Raji (cell line): ENCODE results near the gene CLCN6.

ENCODE experiments used
- POLR2A ChIP-seq: IDR thresholded peaks from 2 replicates; pipeline ENCODE4 v1.6.1; 2011; ENCODE audit warnings: low read depth, low read length, control low read depth; ENCODE audit not compliant: insufficient read depth

Gene CLCN6

DNA sequence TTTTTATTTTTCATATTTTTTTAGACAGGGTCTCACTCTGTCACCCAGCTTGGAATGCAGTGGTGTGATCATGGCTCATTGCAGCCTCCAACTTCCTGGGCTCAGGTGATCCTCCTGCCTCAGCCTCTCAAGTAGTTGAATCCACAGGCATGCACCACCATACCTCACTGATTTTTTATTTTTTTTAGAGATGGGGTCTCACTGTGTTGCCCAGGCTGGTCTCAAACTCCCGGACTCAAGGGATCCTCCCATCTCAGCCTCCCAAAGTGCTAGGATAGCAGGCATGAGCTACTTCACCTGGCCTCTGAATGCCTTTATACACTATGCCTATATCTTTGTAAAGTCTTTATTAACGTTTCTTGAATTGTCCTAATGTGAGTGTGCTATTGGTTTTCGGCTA lies 63.1 kb downstream of the CLCN6 start:
- TF ChIP-seq POLR2A: no peak

DNA sequence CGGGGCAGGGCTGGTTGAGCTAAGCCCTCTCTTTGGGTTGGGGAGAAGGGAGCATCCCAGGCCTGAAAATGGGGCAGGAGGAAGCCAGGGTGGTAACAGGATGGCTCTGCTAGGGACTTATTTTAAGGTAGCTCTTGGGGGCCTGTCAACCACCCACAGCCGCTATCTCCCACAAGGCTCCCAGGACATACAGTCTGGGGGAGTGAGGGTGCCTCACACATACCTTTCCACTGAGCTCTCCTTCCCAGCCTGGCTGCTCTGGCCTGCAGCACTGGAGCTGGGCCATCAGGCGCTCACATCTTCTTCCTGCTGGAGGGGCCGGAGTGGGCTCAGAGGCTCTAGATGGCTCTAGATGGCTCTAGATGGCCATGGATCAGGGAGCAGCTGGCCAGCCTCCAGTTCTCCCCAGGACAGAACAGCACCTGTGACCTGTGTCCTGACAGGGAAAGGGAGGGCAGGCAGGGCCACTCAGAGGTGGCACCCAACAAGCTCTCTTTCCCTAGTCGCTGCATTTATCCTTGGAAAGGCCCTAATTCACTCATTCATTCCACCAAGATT lies 63.7 kb downstream of the CLCN6 start:
- no peak for TF ChIP-seq POLR2A

DNA sequence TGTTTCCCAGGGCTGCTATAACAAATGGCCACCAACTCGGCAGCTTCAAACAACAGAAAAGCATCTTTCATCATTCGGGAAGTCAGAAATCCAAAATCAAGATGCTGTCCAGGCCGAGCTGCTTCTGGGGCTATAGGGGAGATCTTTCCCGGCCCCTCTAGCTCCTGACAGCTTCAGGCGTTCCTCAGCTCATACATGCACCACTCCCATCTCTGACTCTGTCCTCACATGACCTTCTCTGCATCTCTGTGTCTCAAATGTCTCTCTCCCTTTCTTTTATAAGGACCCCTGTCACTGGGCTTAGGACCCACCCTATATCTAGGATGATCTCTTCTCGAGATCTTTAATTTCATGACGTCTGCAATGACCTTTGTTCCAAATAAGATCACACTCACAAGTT lies 66.6 kb downstream of the CLCN6 start:
- TF ChIP-seq POLR2A: no peak

DNA sequence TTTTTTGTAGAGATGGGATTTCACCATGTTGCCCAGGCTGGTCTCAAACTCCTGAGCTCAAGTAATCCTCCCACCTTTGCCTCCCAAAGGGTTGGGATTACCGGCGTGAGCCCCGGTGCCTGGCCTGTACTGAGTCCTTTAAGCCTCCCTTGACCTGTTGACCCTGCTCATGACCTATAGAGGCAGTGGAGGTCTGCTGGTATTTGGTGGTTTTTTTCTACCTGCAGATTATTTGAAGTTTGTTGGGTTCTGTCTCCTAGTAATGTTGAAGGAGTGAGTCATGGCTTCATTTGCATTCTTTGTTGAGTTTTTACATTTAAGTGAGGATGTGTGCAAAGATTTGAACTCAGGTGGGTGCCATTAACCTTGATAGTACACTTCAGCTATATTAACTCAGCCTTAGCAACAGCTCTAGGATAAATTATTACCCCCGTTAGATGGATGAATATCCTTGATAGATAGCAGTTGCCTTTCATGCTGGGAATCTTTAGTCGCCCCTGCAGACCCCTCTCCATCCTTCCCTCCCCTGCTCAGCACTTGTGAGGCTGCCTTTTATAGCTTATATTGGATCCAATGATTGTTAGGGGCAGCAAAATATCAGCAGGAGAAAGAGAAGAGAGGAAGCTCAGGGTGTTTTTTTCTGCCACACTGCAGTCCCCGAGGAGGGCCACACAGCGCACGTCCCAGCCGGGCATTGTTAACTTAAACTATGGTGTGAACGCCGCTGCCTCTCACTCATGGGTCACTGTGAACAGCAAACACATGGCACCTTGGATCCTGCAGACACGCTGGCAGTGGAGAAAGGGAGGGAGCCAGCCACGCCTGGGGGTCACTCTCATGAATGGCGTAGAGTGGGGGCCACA lies 67.6 kb downstream of the CLCN6 start:
- TF ChIP-seq POLR2A: no peak

DNA sequence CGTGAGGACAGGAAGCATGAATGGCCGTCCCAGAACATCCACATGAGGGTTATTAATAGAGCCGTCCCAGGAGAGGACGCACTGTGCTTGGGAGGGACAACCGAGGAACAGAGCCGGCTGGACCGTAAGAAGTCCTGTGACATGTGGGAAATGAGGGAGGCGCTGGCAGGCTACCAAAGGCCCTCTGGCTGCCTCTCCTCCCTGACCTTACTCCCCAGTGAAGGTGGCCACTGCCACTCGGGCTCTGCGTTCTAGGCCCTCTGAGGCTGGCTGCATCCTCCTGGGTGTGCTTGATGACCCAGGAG lies 68.2 kb downstream of the CLCN6 start:
- TF ChIP-seq POLR2A: no peak

DNA sequence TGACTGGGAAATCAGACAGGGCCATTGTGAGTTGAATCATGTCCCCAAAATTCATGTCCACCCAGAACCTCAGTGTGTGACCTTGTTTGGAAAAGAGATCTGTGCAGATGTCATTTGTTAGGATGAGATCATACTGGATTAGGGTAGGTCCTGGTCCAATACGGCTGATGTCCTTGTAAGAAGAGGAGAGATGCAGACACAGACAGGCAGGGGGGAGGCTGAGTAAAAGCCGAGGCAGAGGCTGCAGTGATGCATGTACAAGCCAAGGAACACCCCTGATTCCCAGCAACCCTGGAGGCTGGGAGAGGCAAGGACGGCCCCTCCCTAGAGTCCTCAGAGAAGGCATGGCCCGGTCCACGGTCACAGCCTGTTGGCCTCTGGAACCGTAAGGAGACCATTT lies 68.6 kb downstream of the CLCN6 start:
- no peak for TF ChIP-seq POLR2A

DNA sequence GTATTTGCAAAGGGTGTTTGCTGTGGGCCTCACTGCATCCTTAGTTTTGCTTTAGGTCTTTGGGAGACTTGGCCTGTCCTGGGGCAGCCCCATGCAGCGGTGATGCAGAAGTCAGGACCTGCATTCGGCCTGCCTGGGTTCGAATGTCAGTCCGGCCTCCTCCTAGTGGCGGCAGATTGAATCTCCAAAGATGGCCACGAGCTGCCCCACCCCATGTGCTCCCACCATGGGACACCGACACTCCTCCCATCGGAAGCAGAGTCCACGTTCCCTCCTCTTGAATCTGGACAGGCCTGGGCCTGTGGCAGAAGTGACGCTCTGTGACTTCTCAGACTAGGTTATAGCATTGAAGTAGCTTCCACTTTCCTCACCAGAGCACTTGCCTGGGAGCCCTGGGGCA lies 69.1 kb downstream of the CLCN6 start:
- no peak for TF ChIP-seq POLR2A

DNA sequence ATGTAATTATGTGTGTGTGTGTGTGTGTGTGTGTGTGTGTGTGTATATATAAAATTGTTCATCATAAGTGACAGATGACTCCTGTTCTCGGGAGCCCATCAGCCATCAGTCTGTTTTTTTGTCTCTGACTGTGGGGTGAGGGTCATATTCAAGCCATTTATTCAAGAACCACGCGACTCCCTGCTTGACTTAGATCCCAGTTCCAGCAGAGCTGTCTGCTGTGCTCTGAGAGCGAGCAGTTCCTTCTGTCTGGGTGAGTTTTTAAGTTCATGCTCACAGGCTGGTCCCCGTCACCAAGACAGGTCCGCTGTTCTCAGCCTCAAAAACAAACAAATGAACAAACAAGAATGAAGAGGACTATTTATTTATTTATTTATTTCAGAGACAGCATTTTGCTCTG lies 71.1 kb downstream of the CLCN6 start:
- no peak for TF ChIP-seq POLR2A

DNA sequence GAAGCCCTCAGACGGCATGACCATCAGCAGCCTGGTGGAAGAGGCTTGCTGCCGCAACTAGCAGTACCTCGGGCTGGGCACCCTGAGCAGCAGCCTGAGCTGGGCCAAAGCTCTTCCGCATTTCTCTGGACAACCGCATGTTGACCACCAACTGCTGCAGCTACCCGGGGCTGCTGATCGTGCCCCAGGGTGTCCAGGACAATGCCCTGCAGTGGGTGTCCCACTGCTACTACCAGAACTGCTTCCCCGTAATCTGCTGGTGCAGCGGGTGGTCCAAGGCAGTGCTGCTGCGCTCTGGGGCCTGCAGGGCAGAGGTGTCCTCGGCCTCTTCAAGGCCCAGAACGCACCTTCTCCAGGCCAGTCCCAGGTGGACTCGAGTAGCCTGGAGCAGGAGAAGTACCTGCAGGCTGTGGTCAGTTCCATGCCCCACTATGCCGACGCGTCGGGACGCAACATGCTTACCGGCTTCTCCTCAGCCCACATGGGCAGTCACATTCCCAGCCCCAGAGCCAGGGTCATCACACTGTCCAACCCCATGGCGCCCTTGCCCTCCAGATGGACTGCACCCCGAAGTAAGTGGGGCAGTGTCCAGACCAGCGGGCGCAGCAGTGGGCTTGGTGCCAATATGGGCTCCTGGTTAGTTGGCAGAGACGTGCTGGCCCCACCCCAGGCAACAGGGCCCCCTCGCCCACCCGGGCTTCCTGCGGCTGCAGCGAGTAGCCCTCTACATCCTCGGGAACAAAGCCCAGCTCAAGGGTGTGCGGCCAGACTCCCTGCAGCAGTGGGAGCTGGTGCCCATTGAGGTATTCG lies 72.3 kb downstream of the CLCN6 start:
- no peak for TF ChIP-seq POLR2A

DNA sequence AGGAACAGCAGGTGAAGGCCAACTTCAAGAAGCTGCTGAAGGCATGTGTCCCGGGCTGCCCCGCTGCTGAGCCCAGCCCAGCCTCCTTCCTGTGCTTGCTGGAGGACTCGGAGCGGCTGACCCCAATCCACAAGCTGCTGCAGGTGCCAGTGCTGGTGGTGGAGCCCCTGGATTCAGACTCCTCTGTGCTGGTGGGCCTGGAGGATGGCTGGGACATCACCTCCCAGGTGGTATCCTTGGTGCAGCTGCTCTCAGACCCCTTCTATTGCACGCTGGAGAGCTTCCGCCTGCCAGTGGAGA lies 72.8 kb downstream of the CLCN6 start:
- TF ChIP-seq POLR2A: no peak

DNA sequence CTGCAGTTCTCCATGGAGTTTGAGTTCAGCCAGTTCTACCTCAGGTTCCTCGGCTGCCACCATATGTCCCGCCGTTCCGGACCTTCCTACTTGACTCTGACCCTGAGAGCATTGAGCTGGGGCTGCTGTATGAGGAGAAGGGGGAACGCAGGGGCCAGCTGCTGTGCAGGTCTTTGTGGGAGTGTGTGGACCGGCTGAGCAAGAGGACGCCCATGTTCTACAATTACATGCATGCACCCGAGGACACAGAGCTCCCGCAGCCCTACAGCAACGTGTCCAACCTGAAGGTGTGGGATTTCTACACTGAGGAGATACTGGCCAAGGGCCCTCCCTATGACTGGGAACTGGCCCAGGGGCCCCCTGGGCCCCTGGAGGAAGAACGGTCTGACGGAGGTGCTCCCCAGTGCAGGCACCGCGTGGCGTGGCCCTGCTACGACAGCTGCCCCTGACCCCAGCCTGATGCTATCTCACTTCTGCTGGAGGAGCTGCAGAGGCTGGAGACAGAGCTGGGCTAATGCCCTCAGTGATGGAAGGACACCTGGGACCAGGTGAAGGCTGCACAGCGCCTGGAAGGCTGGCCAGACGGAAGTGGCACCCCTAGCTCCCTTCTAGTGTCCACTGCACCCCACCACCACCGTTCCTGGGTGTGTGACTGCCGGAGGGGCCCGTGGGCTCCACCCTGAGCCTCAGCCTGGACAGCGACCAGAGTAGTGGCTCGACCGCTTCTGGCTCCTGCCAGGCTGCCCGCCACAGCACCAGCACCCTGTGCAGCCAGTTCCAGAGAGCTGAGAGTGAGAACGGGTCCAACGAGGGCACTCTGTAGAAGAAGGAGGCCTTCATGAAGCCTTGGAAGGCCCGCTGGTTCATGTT lies 73.6 kb downstream of the CLCN6 start:
- no peak for TF ChIP-seq POLR2A

DNA sequence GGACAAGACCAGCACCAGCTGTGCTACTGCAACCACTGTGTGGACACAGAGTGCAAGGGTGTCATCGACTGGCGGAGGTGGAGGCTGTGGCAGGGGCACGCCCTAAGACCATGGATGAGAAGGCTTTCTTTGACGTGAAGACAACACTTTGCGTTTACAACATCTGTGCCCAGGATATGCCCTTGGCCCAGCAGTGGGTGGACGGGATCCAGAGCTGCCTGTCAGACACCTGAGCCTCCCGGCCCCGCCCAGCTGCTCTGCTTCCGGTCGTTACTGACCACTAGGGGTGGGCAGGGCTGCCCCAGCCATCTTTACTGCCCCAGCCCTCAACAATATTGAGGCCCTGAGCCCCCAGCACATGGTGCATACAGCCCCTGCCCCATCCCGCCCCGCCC lies 74.2 kb downstream of the CLCN6 start:
- no peak for TF ChIP-seq POLR2A

DNA sequence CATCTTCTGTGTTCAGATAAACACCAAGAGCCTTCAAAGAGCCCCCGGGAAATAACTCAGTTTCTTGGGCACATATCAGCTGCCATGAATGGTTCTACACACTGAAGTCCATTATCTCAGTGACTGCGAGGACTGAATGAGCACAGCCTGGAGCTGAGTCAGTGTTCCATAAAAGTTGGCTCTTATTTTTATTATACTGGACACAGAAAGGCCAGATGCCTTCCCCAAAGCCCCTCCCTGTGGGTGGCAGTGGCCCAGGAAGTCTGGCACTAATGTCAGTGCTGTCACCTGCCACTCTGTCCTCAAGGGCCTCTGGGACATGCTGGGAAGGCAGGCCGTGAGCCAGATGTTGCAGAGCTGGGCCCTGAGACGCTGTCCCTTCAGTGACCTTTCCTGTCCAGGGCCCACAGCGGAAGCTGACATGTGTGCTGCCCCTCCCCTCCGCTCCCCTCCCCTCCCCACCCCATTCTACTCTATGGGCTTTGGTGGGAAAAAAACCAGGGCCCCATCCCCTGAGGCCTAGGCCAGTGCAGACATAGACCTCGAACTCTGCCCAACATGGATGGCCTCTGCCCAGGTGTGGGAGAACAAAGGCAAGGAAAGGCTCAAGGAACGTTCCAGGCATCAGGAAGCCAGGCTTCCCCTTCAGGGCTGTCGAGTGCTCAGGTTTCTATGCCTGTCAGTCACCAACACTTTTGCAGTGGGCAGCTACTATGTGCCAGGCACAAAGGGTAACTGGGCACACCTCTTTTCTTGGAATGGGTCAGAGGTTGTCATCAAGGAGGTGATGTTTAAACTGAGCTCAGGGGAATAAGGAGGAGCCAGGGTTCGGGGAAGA lies 75.1 kb downstream of the CLCN6 start:
- TF ChIP-seq POLR2A: no peak

DNA sequence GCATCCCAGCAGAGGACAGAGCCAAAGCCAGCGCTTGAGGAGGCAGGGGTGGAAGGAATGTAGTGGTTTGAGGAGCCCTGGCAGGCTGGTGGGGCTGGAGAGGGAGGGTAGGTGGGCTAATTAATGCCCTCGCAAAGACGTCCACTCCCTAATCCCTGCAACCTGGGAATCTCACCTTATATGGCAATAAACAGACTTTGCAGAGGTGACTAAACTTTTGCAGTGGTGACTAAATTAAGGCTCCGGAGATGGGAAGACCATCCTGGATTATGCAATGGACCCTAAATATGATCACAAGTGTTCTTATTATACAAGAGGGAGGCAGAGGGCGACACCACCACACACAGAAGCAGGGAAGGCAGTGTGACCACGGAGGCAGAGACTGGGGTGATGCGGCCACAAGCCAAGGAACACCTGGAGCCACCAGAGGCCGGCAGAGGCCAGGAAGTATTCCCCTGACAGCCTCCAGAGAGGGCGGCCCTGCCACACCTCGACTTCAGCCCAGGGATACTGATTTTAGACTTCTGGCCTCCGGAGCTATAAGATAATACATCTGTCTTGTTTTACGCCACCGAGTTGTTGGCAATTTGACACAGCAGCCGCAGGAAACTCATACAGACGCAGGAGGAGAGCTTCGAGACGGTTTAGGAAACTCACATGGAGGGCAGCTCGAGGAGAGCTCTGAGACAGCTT lies 75.9 kb downstream of the CLCN6 start:
- TF ChIP-seq POLR2A: no peak
